K562 (cell line): ENCODE data around the gene PSMD11. TPM values are rescaled to one million over a fixed set of nuclear protein-coding genes. Genes with fewer than 3 reads are reported as not detected.
A peak's percentile ranks its signal among the peaks of the same experiment; 100 is the strongest.

Experiments
- AFF1 ChIP-seq, 2 experiments: fragments of 450-650 bp; IDR thresholded peaks; 2 replicates each; pipeline ENCODE4 v1.6.1; 2018; ENCODE audit warnings: mild to moderate bottlenecking in 2 of 2, low read depth in 1 of 2; ENCODE audit not compliant: partially characterized antibody in 2 of 2
- ARHGAP35 ChIP-seq: fragments of 450-650 bp; IDR thresholded peaks from 2 replicates; pipeline ENCODE4 v1.6.1; 2018; ENCODE audit not compliant: partially characterized antibody
- ATF1 ChIP-seq, 2 experiments: fragments of 450-650 bp in 1 of 2; IDR thresholded peaks; 2 replicates each; pipeline ENCODE4 v1.6.1; 2016; ENCODE audit warnings: missing compliant biosample characterization in 1 of 2, missing genetic modification characterization in 1 of 2
- EP400 ChIP-seq: fragments of 450-650 bp; IDR thresholded peaks from 2 replicates; pipeline ENCODE4 v1.6.1; 2017; ENCODE audit warnings: antibody characterized with exemption, mild to moderate bottlenecking, moderate library complexity
- ETV1 ChIP-seq: fragments of 450-650 bp; conservative IDR thresholded peaks from 2 replicates; pipeline ENCODE4 v1.6.1; 2016; ENCODE audit warnings: missing genetic modification characterization, control low read depth, low read depth, missing compliant biosample characterization
- FOXJ3 ChIP-seq: sonication (generic); formaldehyde crosslinking; IDR thresholded peaks from 2 replicates; pipeline ENCODE4 v1.4.0; 2020; ENCODE audit warnings: mild to moderate bottlenecking, missing genetic modification reagents
- HDAC2 ChIP-seq: fragments of 450-650 bp; IDR thresholded peaks from 2 replicates; pipeline ENCODE4 v1.6.1; 2016; ENCODE audit warnings: mild to moderate bottlenecking
- HMG20B ChIP-seq: fragments of 250-450 bp; sonication (Bioruptor Pico); IDR thresholded peaks from 2 replicates; pipeline ENCODE4 v1.5.0; 2021; ENCODE audit warnings: mild to moderate bottlenecking
- KAT8 ChIP-seq: fragments of 450-650 bp; IDR thresholded peaks from 2 replicates; pipeline ENCODE4 v1.6.1; 2016; ENCODE audit warnings: low read depth, mild to moderate bottlenecking
- MTA1 ChIP-seq: fragments of 450-650 bp; IDR thresholded peaks from 2 replicates; pipeline ENCODE4 v1.6.1; 2017; ENCODE audit warnings: borderline replicate concordance
- MXI1 ChIP-seq: IDR thresholded peaks from 2 replicates; pipeline ENCODE4 v1.6.1; 2011; ENCODE audit warnings: low read depth, mild to moderate bottlenecking, improper control_type of control experiment, low read length
- PRMT5 ChIP-seq: sonication (generic); formaldehyde crosslinking; IDR thresholded peaks from 2 replicates; pipeline ENCODE4 v1.5.0; 2020; ENCODE audit warnings: missing genetic modification reagents
- RBM17 ChIP-seq: fragments of 200-400 bp; formaldehyde crosslinking; IDR thresholded peaks from 2 replicates; pipeline ENCODE4 v1.6.1; 2017; ENCODE audit warnings: low read depth, mild to moderate bottlenecking, low read length, borderline replicate concordance
- ZBTB1 ChIP-seq: sonication (generic); formaldehyde crosslinking; IDR thresholded peaks from 2 replicates; pipeline ENCODE4 v1.8.1; 2023; ENCODE audit warnings: missing genetic modification reagents, low read depth, mild to moderate bottlenecking, borderline replicate concordance
- ZNF12 ChIP-seq: sonication (generic); formaldehyde crosslinking; IDR thresholded peaks from 2 replicates; pipeline ENCODE4 v1.4.0; 2020; ENCODE audit warnings: mild to moderate bottlenecking, missing genetic modification reagents
- ZNF197 ChIP-seq: fragments of 200-800 bp; sonication (Bioruptor generic); IDR thresholded peaks from 2 replicates; pipeline ENCODE4 v1.6.1; 2016; ENCODE audit warnings: low read depth, missing genetic modification characterization, missing compliant biosample characterization
- ZNF274 ChIP-seq: IDR thresholded peaks from 2 replicates; pipeline ENCODE4 v1.6.1; 2011; ENCODE audit warnings: low read depth, mild to moderate bottlenecking, low read length, moderate library complexity, borderline replicate concordance
- polyA plus RNA-seq, 8 experiments: library from polyadenylated mRNA; depleted of rRNA in 4 of 8; stranded (reverse) in 5 of 8; unstranded in 3 of 8; fragments of >200 nt; fragmentation: Nextera tagmentation in 2 of 8; fragmentation: Illumina TruSeq in 1 of 8; extraction: Ambion mirVana in 2 of 8; extraction: Trizol in 1 of 8; gene quantifications; 2 replicates each; pipeline versions ENCODE4 v1.2.1 to v1.2.3, GENCODE V29; 2011 to 2014; ENCODE audit warnings: inconsistent platforms in 1 of 8, missing spikeins in 1 of 8
- total RNA-seq, 7 experiments: library from RNA; depleted of rRNA in 6 of 7; stranded (reverse); fragments of >200 nt in 6 of 7; fragmentation: Illumina TruSeq in 2 of 7; extraction: Trizol in 2 of 7; gene quantifications; 2 replicates each; pipeline versions ENCODE4 v1.2.1 to v1.2.3, GENCODE V29; 2011 to 2021; ENCODE audit warnings: low replicate concordance in 1 of 7
- TF ChIP-seq, protein P1 (sequence below): fragments of 200-800 bp; sonication (Bioruptor generic); IDR thresholded peaks from 2 replicates; pipeline ENCODE4 v1.6.1; 2017; ENCODE audit warnings: missing genetic modification characterization, missing compliant biosample characterization
- TF ChIP-seq, protein P2 (sequence below): fragments of 450-650 bp; IDR thresholded peaks from 2 replicates; pipeline ENCODE4 v1.6.1; 2016; ENCODE audit warnings: antibody characterized with exemption

The PSMD11 gene
- total and polyA plus RNA-seq, 9 of the 15 experiments (the other 6 are each of a cell fraction or from before 2014, with no cell fraction given): 104 to 378 (median 158) TPM

GRCh38 chr17:32444301-32445073 is at the start of gene PSMD11 (continued):
- TF ChIP-seq, protein P1, sequence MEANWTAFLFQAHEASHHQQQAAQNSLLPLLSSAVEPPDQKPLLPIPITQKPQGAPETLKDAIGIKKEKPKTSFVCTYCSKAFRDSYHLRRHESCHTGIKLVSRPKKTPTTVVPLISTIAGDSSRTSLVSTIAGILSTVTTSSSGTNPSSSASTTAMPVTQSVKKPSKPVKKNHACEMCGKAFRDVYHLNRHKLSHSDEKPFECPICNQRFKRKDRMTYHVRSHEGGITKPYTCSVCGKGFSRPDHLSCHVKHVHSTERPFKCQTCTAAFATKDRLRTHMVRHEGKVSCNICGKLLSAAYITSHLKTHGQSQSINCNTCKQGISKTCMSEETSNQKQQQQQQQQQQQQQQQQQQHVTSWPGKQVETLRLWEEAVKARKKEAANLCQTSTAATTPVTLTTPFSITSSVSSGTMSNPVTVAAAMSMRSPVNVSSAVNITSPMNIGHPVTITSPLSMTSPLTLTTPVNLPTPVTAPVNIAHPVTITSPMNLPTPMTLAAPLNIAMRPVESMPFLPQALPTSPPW: peak; percentile 94
- TF ChIP-seq FOXJ3 (CRISPR knock-in tag): no peak
- TF ChIP-seq ATF1 (CRISPR knock-in tag; IDR thresholded peaks at IDR 0.05): no peak
- peak; percentile 90 for TF ChIP-seq ATF1 (tag; IDR thresholded peaks at IDR 0.05)
- no peak for TF ChIP-seq HMG20B (CRISPR knock-in tag)
- TF ChIP-seq ZNF197 (CRISPR knock-in tag): peak; percentile 90
- TF ChIP-seq MTA1: no peak; the same call in 1 of the 2 replicates
- TF ChIP-seq ETV1 (tag): no peak
- TF ChIP-seq MXI1: 0 out of 2 replicates have a peak, but pooled peaks have one; percentile 22
- TF ChIP-seq KAT8: no peak
- TF ChIP-seq AFF1 (IDR thresholded peaks at IDR 0.05; ENCODE audit: low read depth in 1 of 2, partially characterized antibody in 2 of 2): peak in 1 of 2 experiments; percentile 90
- TF ChIP-seq EP400: peak; percentile 84
- no peak for TF ChIP-seq HDAC2
- TF ChIP-seq ARHGAP35: no peak
- TF ChIP-seq RBM17: no peak
- TF ChIP-seq, protein P2, sequence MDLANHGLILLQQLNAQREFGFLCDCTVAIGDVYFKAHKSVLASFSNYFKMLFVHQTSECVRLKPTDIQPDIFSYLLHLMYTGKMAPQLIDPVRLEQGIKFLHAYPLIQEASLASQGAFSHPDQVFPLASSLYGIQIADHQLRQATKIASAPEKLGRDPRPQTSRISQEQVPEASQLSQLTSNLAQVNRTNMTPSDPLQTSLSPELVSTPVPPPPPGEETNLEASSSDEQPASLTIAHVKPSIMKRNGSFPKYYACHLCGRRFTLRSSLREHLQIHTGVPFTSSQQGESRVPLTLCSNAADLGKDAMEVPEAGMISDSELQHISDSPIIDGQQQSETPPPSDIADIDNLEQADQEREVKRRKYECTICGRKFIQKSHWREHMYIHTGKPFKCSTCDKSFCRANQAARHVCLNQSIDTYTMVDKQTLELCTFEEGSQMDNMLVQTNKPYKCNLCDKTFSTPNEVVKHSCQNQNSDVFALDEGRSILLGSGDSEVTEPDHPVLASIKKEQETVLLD: no peak
- no peak for TF ChIP-seq ZNF12 (CRISPR knock-in tag)
- TF ChIP-seq PRMT5: no peak
- no peak for TF ChIP-seq ZBTB1
- TF ChIP-seq ZNF274: no peak
